GM19395 (cell line): ENCODE results near the gene TOPAZ1.
A peak's percentile ranks its signal among the peaks of the same experiment; 100 is the strongest.

Experiments used
- ATAC-seq: cut with Tn5 transposase; IDR thresholded peaks from one replicate; pipeline ENCODE4 v1.9.1; 2021; ENCODE audit warnings: mild to moderate bottlenecking, moderate library complexity; ENCODE audit not compliant: unreplicated experiment

TOPAZ1 gene

GRCh38 chr3:44241706-44242105 is at the start of gene TOPAZ1:
TSS of gene TOPAZ1 (plus strand) at chr3:44241886. CDS start at chr3:44242054, 168 bp downstream.
- ATAC-seq, result no peak

DNA sequence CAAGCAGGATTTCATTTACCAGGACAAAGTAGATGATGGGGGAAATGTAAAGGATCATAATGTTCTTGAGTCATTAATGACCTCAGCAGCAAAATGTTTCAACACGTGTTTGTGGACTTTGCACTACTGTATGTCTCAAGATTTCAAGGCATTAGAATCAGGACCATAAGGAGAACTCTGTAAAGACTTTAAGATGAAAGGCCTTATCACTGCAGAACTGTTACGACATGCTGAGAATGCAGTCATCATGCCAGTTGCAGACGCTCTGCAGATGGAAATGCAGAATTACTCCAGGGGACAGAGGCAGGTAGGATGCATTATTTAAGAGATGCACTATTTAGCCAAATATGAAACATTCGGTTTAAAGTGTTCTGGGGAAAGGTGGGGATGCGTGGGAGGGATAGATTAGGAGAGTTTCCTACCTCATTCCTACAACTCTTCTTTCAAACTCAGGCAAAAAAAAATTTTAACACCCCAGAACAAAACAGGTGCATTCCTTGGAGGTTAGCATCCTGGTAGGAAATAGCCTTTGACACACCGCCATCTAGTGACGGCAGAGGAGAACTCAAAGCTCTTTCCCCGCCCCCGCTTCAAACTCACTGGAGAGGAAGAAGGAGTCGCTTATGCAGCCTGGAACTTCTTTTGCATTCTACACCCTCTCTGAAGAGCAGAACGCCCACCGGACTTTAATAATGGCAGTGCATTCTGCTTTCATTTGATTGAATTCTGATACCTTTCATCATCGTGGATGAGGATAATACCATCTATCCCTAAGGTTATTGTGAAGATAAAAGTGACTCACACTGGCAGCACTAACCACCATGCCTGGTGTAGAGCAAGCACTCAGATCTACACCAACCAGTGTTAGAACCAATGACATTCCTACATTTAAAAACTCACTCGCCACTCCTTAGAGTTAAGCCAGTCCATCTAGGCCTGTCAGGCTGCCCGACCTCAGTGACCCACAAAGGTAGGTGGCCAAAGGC is 43.1 kb upstream of the TOPAZ1 start:
- ATAC-seq, result peak; percentile 70

- ATAC-seq, result no peak
These were observed 35.4 kb upstream of the TOPAZ1 start for GRCh38 chr3:44206261-44206660.

- ATAC-seq, result no peak
These were observed 34.6 kb upstream of the TOPAZ1 start for GRCh38 chr3:44206862-44207652.

GRCh38 chr3:44208086-44208485 is 33.6 kb upstream of the TOPAZ1 start:
- no peak for ATAC-seq

DNA sequence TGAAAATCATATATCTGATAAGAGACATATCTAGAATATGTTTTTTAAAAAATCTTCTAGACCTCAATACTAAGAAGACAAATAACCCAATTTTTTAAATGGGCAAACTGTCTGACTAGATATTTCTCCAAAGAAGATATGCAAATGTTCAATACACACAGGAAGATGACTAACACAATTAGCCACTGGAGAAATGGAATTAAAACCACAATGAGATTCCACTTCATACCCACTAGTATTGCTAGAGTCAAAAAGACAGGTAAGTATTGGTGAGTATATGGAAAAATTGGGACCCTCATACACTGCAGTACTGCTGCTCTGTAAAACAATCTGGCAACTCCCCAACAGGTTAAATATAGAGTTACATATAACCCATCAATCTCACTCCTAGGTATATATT is 33.1 kb upstream of the TOPAZ1 start:
- ATAC-seq, result no peak

DNA sequence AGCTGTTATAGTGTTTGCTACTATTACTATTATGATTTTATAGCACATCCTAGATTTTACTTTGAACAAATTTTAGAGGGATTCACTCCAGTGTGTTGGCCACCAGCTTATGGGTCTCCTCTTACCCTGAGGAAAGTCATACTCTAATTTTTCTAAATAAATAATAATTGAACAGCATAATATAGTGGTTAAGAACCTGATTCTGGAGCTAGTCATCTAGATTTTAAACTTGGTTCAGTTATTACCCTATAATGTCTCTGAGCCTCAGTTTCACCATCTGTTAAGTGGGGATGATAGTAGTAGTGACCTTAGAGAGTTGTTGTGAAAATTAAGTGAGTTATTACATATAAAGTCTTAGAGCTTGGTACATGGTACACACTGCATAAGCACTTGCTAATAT is 30.7 kb upstream of the TOPAZ1 start:
- no peak for ATAC-seq

GRCh38 chr3:44222337-44222736 is 19.3 kb upstream of the TOPAZ1 start:
- no peak for ATAC-seq

DNA sequence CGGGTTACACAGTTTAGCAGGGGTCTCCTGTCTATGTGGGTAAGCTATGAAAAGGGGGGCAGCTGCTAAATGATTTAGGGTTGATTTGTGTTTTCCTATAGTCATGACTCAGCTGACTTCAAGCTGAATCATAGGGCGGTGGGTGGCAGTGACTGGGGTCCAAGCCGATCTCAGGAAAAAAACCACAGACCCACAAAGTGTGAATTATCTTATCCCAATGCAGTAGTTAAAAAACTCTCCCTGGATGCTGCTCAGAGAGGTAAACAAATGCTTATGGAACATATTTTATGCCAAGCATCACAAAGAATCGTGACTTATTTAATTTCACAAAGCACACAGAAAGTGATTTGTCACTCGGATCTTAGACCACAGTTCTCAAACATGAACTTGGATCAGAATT is 18.4 kb upstream of the TOPAZ1 start:
- ATAC-seq, result no peak

DNA sequence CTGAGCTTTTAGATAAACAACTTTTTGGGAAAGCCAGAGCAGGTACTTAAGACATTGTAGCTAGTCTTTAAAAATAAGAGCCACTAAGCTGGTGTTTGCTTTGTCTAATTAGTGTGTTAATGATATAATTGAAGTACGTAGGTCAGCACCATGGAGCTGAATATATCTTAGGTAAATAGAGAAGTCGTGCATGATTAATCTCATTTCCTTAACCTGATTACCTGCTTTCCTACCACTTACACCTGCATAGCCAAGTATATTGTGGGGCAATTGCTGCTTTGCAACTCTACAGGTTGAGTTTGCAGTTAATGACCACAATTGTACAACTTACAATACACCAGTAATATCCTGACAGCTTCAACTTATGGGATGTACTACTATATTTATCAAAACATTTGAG is 17.6 kb upstream of the TOPAZ1 start:
- ATAC-seq, result no peak

GRCh38 chr3:44226573-44226972 is 15.1 kb upstream of the TOPAZ1 start:
- no peak for ATAC-seq

GRCh38 chr3:44227632-44228031 is 14.1 kb upstream of the TOPAZ1 start:
- ATAC-seq, result no peak

- no peak for ATAC-seq
These were observed 12.8 kb upstream of the TOPAZ1 start for GRCh38 chr3:44228900-44229299.

- ATAC-seq, result no peak
These were observed 9.3 kb upstream of the TOPAZ1 start for GRCh38 chr3:44232407-44232806.

- no peak for ATAC-seq
These were observed 6.9 kb upstream of the TOPAZ1 start for GRCh38 chr3:44234648-44235268.

DNA sequence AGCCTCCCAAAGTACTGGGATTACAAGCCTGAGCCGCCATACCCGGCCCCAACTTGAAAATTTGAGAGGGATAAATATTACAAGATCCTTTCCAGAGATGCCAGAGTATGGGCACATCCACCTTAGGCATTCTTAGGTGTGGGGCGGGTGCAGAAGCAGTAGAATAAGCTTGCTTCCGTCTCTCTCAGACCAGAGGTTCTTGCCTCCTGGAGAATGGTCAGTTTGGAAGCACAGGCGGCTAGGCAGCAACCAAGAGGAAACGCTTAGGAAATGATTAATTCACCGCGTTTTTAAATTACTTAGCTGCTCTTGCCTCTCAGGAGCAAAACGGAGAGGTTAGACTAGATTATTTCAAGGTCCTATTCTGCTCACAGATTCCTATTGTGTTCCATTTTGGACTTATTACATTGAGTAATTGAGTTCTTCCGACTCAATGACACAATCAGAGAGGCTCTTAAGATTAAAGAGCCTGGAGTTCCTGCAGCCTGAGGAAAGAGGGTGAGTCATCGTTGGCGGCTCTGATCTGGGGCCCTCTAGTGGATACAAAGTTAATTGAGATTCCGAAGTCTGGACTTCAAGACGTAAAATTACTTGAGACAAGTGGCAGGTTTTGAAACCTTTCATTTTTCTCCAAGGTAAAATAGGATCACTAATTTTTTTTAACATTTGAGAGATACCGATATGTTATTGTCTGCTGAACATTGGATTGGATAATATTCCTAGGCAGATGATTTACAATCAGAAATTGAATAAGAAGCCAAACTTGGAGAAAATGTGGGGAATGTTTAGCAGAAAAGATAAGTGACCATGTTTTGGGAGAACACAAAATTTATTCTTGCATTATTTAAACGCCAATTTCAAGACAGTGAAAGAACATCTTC is 5.8 kb upstream of the TOPAZ1 start:
- peak; percentile 76 for ATAC-seq

GRCh38 chr3:44236485-44236908 is 5.2 kb upstream of the TOPAZ1 start:
- ATAC-seq, result no peak

DNA sequence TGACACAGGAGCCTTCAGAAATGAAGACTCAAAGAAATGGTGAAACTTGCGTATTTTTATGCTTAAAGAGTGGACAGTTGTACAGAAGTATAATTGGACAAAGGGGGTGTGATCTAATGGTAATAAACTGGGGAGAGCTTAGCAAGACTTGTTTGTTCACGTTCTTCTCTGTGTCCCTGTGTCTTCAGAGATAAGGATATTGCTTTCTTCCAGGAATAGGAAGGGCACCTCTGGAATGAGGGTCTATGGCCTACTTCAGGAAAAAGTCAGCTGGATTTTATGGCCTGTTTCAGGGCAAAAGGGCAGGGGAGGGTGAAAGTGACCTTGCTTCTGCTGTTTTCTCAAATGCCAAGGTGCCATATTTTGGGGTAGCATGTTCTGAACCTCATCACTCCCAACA is 4.5 kb upstream of the TOPAZ1 start:
- ATAC-seq, result no peak

DNA sequence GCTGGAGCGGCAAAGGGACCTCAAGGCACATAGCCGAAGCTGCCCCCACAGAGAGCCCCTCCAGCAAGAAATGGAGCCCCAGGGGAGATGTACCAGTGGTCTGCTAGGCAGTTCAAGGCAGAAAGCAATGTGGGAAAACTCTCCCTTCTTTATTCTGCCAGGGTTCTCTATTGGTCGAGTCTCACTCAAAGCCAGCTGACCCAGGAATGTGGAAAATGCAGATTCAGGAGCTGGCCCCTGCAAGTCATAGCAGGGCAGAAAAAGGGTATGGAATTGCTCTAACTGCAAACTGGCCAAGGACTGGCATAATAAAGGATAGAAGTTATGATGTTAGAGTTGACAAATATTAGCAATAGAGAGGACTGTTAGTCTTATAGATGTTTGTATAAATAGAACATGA is 4.0 kb upstream of the TOPAZ1 start:
- no peak for ATAC-seq

- no peak for ATAC-seq
These were observed 2.8 kb upstream of the TOPAZ1 start for GRCh38 chr3:44238889-44239288.
